ENCODE data around the gene ITPRIP. TPM values are rescaled to one million over a fixed set of nuclear protein-coding genes. Genes with fewer than 3 reads are reported as not detected.

Gene ITPRIP
- total RNA-seq, 4 donors from 2014 or later: 22.6 to 58.2 (median 39.9) TPM

DNA sequence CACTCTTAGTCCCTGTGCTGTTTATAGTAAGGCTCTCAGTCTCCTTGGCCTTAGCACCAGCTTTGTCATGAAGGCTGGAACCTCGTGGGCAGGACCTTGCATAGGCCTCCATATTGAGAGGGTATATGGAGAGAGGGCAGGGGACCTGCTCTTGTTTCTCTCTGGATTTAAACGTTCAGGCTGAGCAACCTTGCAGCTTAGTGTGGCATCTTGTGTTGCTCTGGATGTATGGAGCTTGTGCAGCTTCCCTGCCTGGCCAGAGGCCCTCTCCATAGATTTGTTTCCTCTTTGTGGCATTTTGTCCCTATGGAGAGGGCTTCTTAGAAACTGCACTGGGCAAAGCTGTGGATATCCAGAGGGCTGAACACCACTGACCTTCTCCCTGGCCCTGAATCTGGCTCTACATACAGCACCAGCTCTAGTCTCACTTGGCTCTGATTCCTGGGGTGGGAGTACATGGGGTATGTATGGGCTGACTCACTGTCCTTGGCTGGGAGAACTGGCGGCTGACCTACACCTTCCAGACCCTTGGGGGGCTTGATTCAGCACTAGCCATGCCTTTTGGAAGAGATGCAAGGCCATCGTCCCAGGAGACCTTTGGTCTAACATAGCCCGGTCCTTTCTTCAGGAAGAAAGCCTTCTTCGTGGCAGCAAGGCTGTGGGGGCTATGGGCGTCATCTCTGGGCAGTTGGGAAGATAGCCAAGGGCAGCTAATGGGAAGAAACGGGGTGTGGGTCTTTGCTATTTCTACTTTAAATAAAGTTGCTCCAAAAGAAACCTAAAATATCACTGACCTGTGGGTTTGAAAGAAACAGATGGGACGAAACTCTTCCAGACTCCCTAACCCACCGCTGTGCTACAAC, 30.5 kb downstream of the ITPRIP start:
- peaks cover 0 to 17% (median 4%) of the 10 kb centered on the region in 3 donors for H3K36me3 ChIP-seq
- H3K4me1 ChIP-seq: peaks cover 0 to 74% (median 32%) of the 10 kb centered on the region in 4 donors
- TF ChIP-seq, protein P1, sequence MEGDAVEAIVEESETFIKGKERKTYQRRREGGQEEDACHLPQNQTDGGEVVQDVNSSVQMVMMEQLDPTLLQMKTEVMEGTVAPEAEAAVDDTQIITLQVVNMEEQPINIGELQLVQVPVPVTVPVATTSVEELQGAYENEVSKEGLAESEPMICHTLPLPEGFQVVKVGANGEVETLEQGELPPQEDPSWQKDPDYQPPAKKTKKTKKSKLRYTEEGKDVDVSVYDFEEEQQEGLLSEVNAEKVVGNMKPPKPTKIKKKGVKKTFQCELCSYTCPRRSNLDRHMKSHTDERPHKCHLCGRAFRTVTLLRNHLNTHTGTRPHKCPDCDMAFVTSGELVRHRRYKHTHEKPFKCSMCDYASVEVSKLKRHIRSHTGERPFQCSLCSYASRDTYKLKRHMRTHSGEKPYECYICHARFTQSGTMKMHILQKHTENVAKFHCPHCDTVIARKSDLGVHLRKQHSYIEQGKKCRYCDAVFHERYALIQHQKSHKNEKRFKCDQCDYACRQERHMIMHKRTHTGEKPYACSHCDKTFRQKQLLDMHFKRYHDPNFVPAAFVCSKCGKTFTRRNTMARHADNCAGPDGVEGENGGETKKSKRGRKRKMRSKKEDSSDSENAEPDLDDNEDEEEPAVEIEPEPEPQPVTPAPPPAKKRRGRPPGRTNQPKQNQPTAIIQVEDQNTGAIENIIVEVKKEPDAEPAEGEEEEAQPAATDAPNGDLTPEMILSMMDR (IDR thresholded peaks at IDR 0.05): no peak
- TF ChIP-seq POLR2A (IDR thresholded peaks at IDR 0.05) (no peak), EP300 (IDR thresholded peaks at IDR 0.05) (no peak)
- no peaks in the 10 kb centered on the region for H3K27me3 ChIP-seq
- 38 to 57% methylated on average over 10 of the region's 10 CpGs for WGBS, 2 donors
- H3K4me3 ChIP-seq: no peak overlapping the region
- DNase-seq (ENCODE audit: low spot score in 2 of 2): no peak
- H3K27ac ChIP-seq: peak overlapping the region in 2 of 4 donors; percentile 64 to 69
- H3K9me3 ChIP-seq: no peaks in the 10 kb centered on the region

- Histone ChIP-seq H3K36me3 (peaks cover 0 to 12% (median 0%) of the 10 kb centered on the region in 3 donors), H3K4me1 (peaks cover 0 to 65% (median 32%) of the 10 kb centered on the region in 4 donors), H3K9me3 (no peaks in the 10 kb centered on the region), H3K27ac (peak overlapping the region in 2 of 4 donors; percentile 36 to 69), H3K4me3 (no peak overlapping the region), H3K27me3 (no peaks in the 10 kb centered on the region)
- DNase-seq (ENCODE audit: low spot score in 2 of 2): no peak
- TF ChIP-seq, protein P1 (IDR thresholded peaks at IDR 0.05): no peak
- TF ChIP-seq EP300 (IDR thresholded peaks at IDR 0.05): no peak
- no peak for TF ChIP-seq POLR2A (IDR thresholded peaks at IDR 0.05)
- WGBS, 2 donors: 60 to 75% methylated on average over 3 of the region's 3 CpGs
These were observed 31.4 kb downstream of the ITPRIP start for GRCh38 chr10:104306897-104307296.

GRCh38 chr10:104304927-104305326, 33.3 kb downstream of the ITPRIP start:
- Histone ChIP-seq H3K36me3 (no peaks in the 10 kb centered on the region), H3K27ac (peak overlapping the region in 2 of 4 donors; percentile 38 to 59), H3K4me1 (peaks cover 0 to 53% (median 21%) of the 10 kb centered on the region in 4 donors), H3K9me3 (no peaks in the 10 kb centered on the region), H3K27me3 (no peaks in the 10 kb centered on the region), H3K4me3 (no peak overlapping the region)
- DNase-seq (ENCODE audit: low spot score in 2 of 2): no peak
- WGBS, 2 donors: 58 to 62% methylated on average over 8 of the region's 8 CpGs
- TF ChIP-seq, protein P1 (IDR thresholded peaks at IDR 0.05): no peak
- TF ChIP-seq POLR2A (IDR thresholded peaks at IDR 0.05) (no peak), EP300 (IDR thresholded peaks at IDR 0.05) (no peak)

GRCh38 chr10:104304356-104304745, 33.9 kb downstream of the ITPRIP start:
- Histone ChIP-seq H3K36me3 (no peaks in the 10 kb centered on the region), H3K27ac (peak overlapping the region in 1 of 4 donors; percentile 8), H3K27me3 (no peaks in the 10 kb centered on the region), H3K4me3 (no peak overlapping the region), H3K4me1 (peaks cover 0 to 47% (median 19%) of the 10 kb centered on the region in 4 donors), H3K9me3 (no peaks in the 10 kb centered on the region)
- WGBS, 2 donors: 91 to 92% methylated on average over 4 of the region's 4 CpGs
- no peak for DNase-seq (ENCODE audit: low spot score in 2 of 2)
- no peak for TF ChIP-seq POLR2A (IDR thresholded peaks at IDR 0.05)
- no peak for TF ChIP-seq EP300 (IDR thresholded peaks at IDR 0.05)
- TF ChIP-seq, protein P1 (IDR thresholded peaks at IDR 0.05): no peak

Measured in tibial nerve (tissue), 4 donors.